COR-L47 (cell line): ENCODE results near the gene IL18R1.

Source experiments
- DNase-seq: peaks from one replicate; lab custom pipeline; 2025; lab: John Stamatoyannopoulos, UW

Gene IL18R1

GRCh38 chr2:102345329-102345920, 10.2 kb upstream of the IL18R1 start:
- DNase-seq = no peak

GRCh38 chr2:102346381-102347130, 9.0 kb upstream of the IL18R1 start:
- DNase-seq = no peak

GRCh38 chr2:102350137-102350793, 5.3 kb upstream of the IL18R1 start:
- no peak for DNase-seq

GRCh38 chr2:102356381-102356712, 751 bp downstream of the IL18R1 start:
- no peak for DNase-seq

GRCh38 chr2:102356741-102357140, 1.1 kb downstream of the IL18R1 start:
- DNase-seq = no peak

GRCh38 chr2:102357937-102358336, 2.3 kb downstream of the IL18R1 start:
- DNase-seq = no peak

GRCh38 chr2:102358496-102358895, 2.9 kb downstream of the IL18R1 start:
- DNase-seq = no peak

- no peak for DNase-seq
These were observed 3.9 kb downstream of the IL18R1 start for GRCh38 chr2:102359527-102359926.

GRCh38 chr2:102361632-102362241, 6.1 kb downstream of the IL18R1 start:
- no peak for DNase-seq

- DNase-seq = no peak
These were observed 10.2 kb downstream of the IL18R1 start for GRCh38 chr2:102365763-102366162.

- DNase-seq = no peak
These were observed 11.0 kb downstream of the IL18R1 start for GRCh38 chr2:102366406-102367112.

- DNase-seq = no peak
These were observed 11.9 kb downstream of the IL18R1 start for GRCh38 chr2:102367331-102367971.

GRCh38 chr2:102368461-102369109, 13.0 kb downstream of the IL18R1 start:
- no peak for DNase-seq

- no peak for DNase-seq
These were observed 14.3 kb downstream of the IL18R1 start for GRCh38 chr2:102369866-102370265.

GRCh38 chr2:102376052-102376591, 20.5 kb downstream of the IL18R1 start:
- DNase-seq = no peak

GRCh38 chr2:102383722-102384121, 28.1 kb downstream of the IL18R1 start:
- no peak for DNase-seq

- no peak for DNase-seq
These were observed 29.9 kb downstream of the IL18R1 start for GRCh38 chr2:102385522-102385921.

- no peak for DNase-seq
These were observed 30.4 kb downstream of the IL18R1 start for GRCh38 chr2:102386004-102386403.

GRCh38 chr2:102386867-102387541, 31.4 kb downstream of the IL18R1 start:
- no peak for DNase-seq

GRCh38 chr2:102387763-102388546, 32.4 kb downstream of the IL18R1 start:
- DNase-seq = no peak
